Measurements from ENCODE around the gene ANKRD13C. TPM values are rescaled to one million over a fixed set of nuclear protein-coding genes. Genes with fewer than 3 reads are reported as not detected.

The ANKRD13C gene
- total RNA-seq, 1 experiment from 2014 or later, result 21.3 TPM

GRCh38 chr1:70228670-70229069 is 125.9 kb downstream of the ANKRD13C start:
- H3K27me3 ChIP-seq, result no peaks in the 10 kb centered on the region
- H3K36me3 ChIP-seq, result peaks cover 86% of the 10 kb centered on the region
- no peaks in the 10 kb centered on the region for H3K9me3 ChIP-seq (replicated peaks)
- H3K4me3 ChIP-seq, result no peak overlapping the region
- H3K27ac ChIP-seq, result no peak overlapping the region
- H3K4me1 ChIP-seq, result no peaks in the 10 kb centered on the region
- DNase-seq, result no peak

- peak in 1 of 2 experiments; percentile 4 for DNase-seq
- Histone ChIP-seq H3K27me3 (no peaks in the 10 kb centered on the region), H3K4me1 (0 out of 2 replicates have a peak, but pooled peaks cover 3% of the 10 kb centered on the region), H3K4me3 (no peak overlapping the region), H3K36me3 (peaks cover 88% of the 10 kb centered on the region), H3K9me3 (replicated peaks) (no peaks in the 10 kb centered on the region), H3K27ac (no peak overlapping the region)
Measured at GRCh38 chr1:70227439-70227838, 127.1 kb downstream of the ANKRD13C start.

- peaks cover 67% of the 10 kb centered on the region for H3K36me3 ChIP-seq
- no peaks in the 10 kb centered on the region for H3K9me3 ChIP-seq (replicated peaks)
- DNase-seq, result no peak
- H3K27ac ChIP-seq, result no peak overlapping the region
- no peaks in the 10 kb centered on the region for H3K27me3 ChIP-seq
- H3K4me1 ChIP-seq, result 0 out of 2 replicates have a peak, but pooled peaks cover 3% of the 10 kb centered on the region
- H3K4me3 ChIP-seq, result no peak overlapping the region
Measured at GRCh38 chr1:70224954-70225353, 129.6 kb downstream of the ANKRD13C start.

GRCh38 chr1:70222716-70223235 is 131.7 kb downstream of the ANKRD13C start:
- Histone ChIP-seq H3K27me3 (no peaks in the 10 kb centered on the region), H3K9me3 (replicated peaks) (no peaks in the 10 kb centered on the region), H3K36me3 (peaks cover 46% of the 10 kb centered on the region), H3K27ac (no peak overlapping the region; the same call in 1 of the 2 replicates), H3K4me1 (0 out of 2 replicates have a peak, but pooled peaks cover 3% of the 10 kb centered on the region), H3K4me3 (peak overlapping the region; percentile 93)
- DNase-seq, result no peak

- no peaks in the 10 kb centered on the region for H3K27me3 ChIP-seq
- 0 out of 2 replicates have a peak, but pooled peaks cover 3% of the 10 kb centered on the region for H3K4me1 ChIP-seq
- peak within 1 kb of the TSS; percentile 93 for H3K4me3 ChIP-seq
- no peaks in the 10 kb centered on the region for H3K9me3 ChIP-seq (replicated peaks)
- peaks cover 44% of the 10 kb centered on the region for H3K36me3 ChIP-seq
- DNase-seq, result peak; percentile 95 to 96
- peak within 1 kb of the TSS; percentile 94 for H3K27ac ChIP-seq
Measured at GRCh38 chr1:70221238-70222121, 133.0 kb downstream of the ANKRD13C start, which contains the start of gene SRSF11. TSS of gene SRSF11 (plus strand) at chr1:70221380. CDS start at chr1:70221637, 257 bp downstream.

GRCh38 chr1:70220517-70221237 is 133.8 kb downstream of the ANKRD13C start:
- Histone ChIP-seq H3K4me1 (0 out of 2 replicates have a peak, but pooled peaks cover 3% of the 10 kb centered on the region), H3K9me3 (replicated peaks) (no peaks in the 10 kb centered on the region), H3K36me3 (peaks cover 39% of the 10 kb centered on the region), H3K27me3 (no peaks in the 10 kb centered on the region), H3K4me3 (peak overlapping the region; percentile 93), H3K27ac (peak overlapping the region; percentile 94)
- DNase-seq, result no peak

- Histone ChIP-seq H3K27me3 (no peaks in the 10 kb centered on the region), H3K27ac (no peak overlapping the region), H3K4me1 (0 out of 2 replicates have a peak, but pooled peaks cover 3% of the 10 kb centered on the region), H3K4me3 (no peak overlapping the region), H3K36me3 (peaks cover 32% of the 10 kb centered on the region), H3K9me3 (replicated peaks) (no peaks in the 10 kb centered on the region)
- DNase-seq, result no peak
Measured at GRCh38 chr1:70220015-70220414, 134.5 kb downstream of the ANKRD13C start.

GRCh38 chr1:70211541-70211940 is 143.0 kb downstream of the ANKRD13C start:
- no peaks in the 10 kb centered on the region for H3K9me3 ChIP-seq (replicated peaks)
- DNase-seq, result no peak
- no peak overlapping the region for H3K27ac ChIP-seq
- H3K36me3 ChIP-seq, result peaks cover 10% of the 10 kb centered on the region
- H3K4me1 ChIP-seq, result no peaks in the 10 kb centered on the region
- no peak overlapping the region for H3K4me3 ChIP-seq
- no peaks in the 10 kb centered on the region for H3K27me3 ChIP-seq

- Histone ChIP-seq H3K36me3 (peaks cover 8% of the 10 kb centered on the region), H3K9me3 (replicated peaks) (no peaks in the 10 kb centered on the region), H3K27me3 (no peaks in the 10 kb centered on the region), H3K4me1 (no peaks in the 10 kb centered on the region), H3K27ac (no peak overlapping the region), H3K4me3 (no peak overlapping the region)
- DNase-seq, result no peak
Measured at GRCh38 chr1:70210820-70211219, 143.7 kb downstream of the ANKRD13C start.

Other genes with a start within 250 kb of the ANKRD13C start
- 33.8 and 39.4 TPM in 2 replicates for gene LRRC40, start 149.1 kb downstream of the ANKRD13C start, total RNA-seq (2014; rRNA removed; shearing (Covaris generic))
- gene SRSF11, start 133.3 kb downstream of the ANKRD13C start, total RNA-seq (2014; rRNA removed; shearing (Covaris generic)), result 125 and 173 TPM in 2 replicates
- 2.8 and 3.5 TPM in 2 replicates for gene CTH, start 56.5 kb upstream of the ANKRD13C start, total RNA-seq (2014; rRNA removed; shearing (Covaris generic))

Data from SJCRH30 (cell line).